Loucy (cell line): Measurements from ENCODE around the gene TTLL5.
"Not testable (repeated sequence)": the region's sequence is repeated elsewhere in the genome, so short reads cannot be mapped to it uniquely, and the experiment has no call there.

Experiments
- H2AFZ ChIP-seq: fragments of 200-600 bp; sonication (generic); 2 replicates; pipeline ENCODE4 v1.6.0; 2016; ENCODE audit warnings: antibody characterized with exemption, mild to moderate bottlenecking, low read length, moderate library complexity
- H3F3A ChIP-seq: fragments of 200-600 bp; 2 replicates; pipeline ENCODE4 v1.6.0; 2016; ENCODE audit warnings: antibody characterized with exemption, low read depth, mild to moderate bottlenecking
- H3K27me3 ChIP-seq: fragments of 200-600 bp; sonication (generic); 2 replicates; pipeline ENCODE4 v1.6.1; 2014; ENCODE audit warnings: low read length, mild to moderate bottlenecking; ENCODE audit not compliant: insufficient read depth, poor library complexity, severe bottlenecking
- H3K36me3 ChIP-seq: fragments of 200-600 bp; sonication (generic); 2 replicates; pipeline ENCODE4 v1.6.1; 2016; ENCODE audit warnings: low read length; ENCODE audit not compliant: insufficient read depth
- H3K4me1 ChIP-seq: fragments of 200-600 bp; sonication (generic); 2 replicates; pipeline ENCODE4 v1.5.1; 2014; ENCODE audit warnings: low read length, mild to moderate bottlenecking; ENCODE audit not compliant: insufficient read depth, poor library complexity, severe bottlenecking
- H3K4me2 ChIP-seq: fragments of 200-600 bp; sonication (generic); 2 replicates; pipeline ENCODE4 v1.6.0; 2014; ENCODE audit warnings: antibody characterized with exemption, low read length, low read depth, mild to moderate bottlenecking; ENCODE audit not compliant: poor library complexity, severe bottlenecking
- H3K4me3 ChIP-seq: fragments of 200-600 bp; sonication (generic); 2 replicates; pipeline ENCODE4 v1.5.1; 2014; ENCODE audit warnings: low read length, mild to moderate bottlenecking, mixed read lengths; ENCODE audit not compliant: poor library complexity, severe bottlenecking
- H3K79me2 ChIP-seq: fragments of 200-600 bp; sonication (generic); 2 replicates; pipeline ENCODE4 v1.6.1; 2014; ENCODE audit warnings: low read length; ENCODE audit not compliant: insufficient read depth
- H3K9ac ChIP-seq: fragments of 200-600 bp; sonication (generic); 2 replicates; pipeline ENCODE4 v1.6.0; 2014; ENCODE audit warnings: mild to moderate bottlenecking, low read depth, low read length, moderate library complexity; ENCODE audit not compliant: poor library complexity, severe bottlenecking
- H3K9me2 ChIP-seq: fragments of 200-600 bp; sonication (generic); replicated peaks from 2 replicates; pipeline ENCODE4 v1.6.1; 2016; ENCODE audit warnings: low read depth, low read length, mixed read lengths
- H3K9me3 ChIP-seq: fragments of 200-600 bp; sonication (generic); 2 replicates; pipeline ENCODE4 v1.6.1; 2014; ENCODE audit warnings: mild to moderate bottlenecking, antibody characterized with exemption, low read length, low read depth; ENCODE audit not compliant: insufficient read depth
- H4K20me1 ChIP-seq: fragments of 200-600 bp; sonication (generic); 2 replicates; pipeline ENCODE4 v1.6.0; 2014; ENCODE audit warnings: antibody characterized with exemption, low read length, mild to moderate bottlenecking; ENCODE audit not compliant: insufficient read depth, poor library complexity, severe bottlenecking
- EZH2phosphoT487 ChIP-seq: fragments of 200-600 bp; IDR thresholded peaks from 2 replicates; pipeline ENCODE4 v1.6.1; 2018; ENCODE audit warnings: antibody characterized with exemption, mild to moderate bottlenecking, moderate library complexity, borderline replicate concordance
- TF ChIP-seq, protein P1 (sequence below): fragments of 200-600 bp; sonication (generic); conservative IDR thresholded peaks from 2 replicates; pipeline ENCODE4 v1.5.1; 2014; ENCODE audit warnings: mild to moderate bottlenecking, antibody characterized with exemption, low read length

Gene TTLL5

DNA sequence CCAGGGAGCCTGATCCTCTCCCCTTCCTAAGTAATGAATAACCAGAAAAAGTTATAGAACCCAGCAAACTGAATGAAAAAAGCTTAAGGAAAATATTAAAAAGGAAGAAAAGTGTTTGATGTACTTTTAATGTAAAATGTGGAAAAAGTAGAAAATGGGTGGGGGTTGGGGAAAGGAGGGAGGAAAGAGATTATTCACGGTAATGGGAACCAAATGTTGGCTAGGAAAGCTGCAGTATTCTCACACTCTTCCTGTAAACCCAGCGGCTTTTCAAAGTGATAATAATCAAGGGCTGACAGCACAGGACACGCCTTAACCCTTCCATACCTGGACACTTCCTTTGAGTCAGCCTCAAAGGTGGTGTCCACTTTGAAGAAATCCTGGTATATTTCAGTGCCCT lies 181.5 kb downstream of the TTLL5 start:
- Histone ChIP-seq H3K9me3 (no peaks in the 10 kb centered on the region), H3K27me3 (no peaks in the 10 kb centered on the region), H3K4me3 (no peak overlapping the region), H3K9ac (no peak overlapping the region), H4K20me1 (no peaks in the 10 kb centered on the region), H3K9me2 (no peaks in the 10 kb centered on the region), H3K36me3 (peaks cover 3% of the 10 kb centered on the region; the same call in 1 of the 2 replicates), H3K4me1 (no peaks in the 10 kb centered on the region), H3K4me2 (no peak overlapping the region), H2AFZ (no peak overlapping the region), H3K79me2 (no peaks in the 10 kb centered on the region), H3F3A (no peaks in the 10 kb centered on the region)
- TF ChIP-seq, protein P1, sequence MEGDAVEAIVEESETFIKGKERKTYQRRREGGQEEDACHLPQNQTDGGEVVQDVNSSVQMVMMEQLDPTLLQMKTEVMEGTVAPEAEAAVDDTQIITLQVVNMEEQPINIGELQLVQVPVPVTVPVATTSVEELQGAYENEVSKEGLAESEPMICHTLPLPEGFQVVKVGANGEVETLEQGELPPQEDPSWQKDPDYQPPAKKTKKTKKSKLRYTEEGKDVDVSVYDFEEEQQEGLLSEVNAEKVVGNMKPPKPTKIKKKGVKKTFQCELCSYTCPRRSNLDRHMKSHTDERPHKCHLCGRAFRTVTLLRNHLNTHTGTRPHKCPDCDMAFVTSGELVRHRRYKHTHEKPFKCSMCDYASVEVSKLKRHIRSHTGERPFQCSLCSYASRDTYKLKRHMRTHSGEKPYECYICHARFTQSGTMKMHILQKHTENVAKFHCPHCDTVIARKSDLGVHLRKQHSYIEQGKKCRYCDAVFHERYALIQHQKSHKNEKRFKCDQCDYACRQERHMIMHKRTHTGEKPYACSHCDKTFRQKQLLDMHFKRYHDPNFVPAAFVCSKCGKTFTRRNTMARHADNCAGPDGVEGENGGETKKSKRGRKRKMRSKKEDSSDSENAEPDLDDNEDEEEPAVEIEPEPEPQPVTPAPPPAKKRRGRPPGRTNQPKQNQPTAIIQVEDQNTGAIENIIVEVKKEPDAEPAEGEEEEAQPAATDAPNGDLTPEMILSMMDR = no peak
- TF ChIP-seq EZH2phosphoT487 = no peak

DNA sequence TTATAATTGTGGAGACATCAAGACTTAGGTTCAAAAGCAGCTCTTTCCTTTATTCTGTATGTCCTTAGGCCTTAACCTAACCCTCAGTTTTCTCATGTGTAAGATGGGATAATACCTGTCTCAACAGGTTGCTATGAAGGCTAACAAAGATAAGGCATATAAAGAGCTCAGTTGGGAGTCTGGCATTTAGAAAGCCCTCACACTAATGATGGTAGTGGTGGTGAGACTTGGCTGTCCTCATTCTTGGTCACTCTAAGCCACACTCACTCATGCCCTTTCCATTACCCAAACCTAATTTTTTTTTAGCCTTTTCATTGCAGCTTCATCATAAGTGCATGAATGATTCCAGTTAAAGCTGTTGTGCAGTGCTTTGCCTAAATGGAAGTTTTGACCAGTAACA lies 183.4 kb downstream of the TTLL5 start:
- no peak overlapping the region for H3K9ac ChIP-seq
- H3K27me3 ChIP-seq = no peaks in the 10 kb centered on the region
- H3K9me3 ChIP-seq = no peaks in the 10 kb centered on the region
- no peaks in the 10 kb centered on the region for H3K4me1 ChIP-seq
- H3F3A ChIP-seq = no peaks in the 10 kb centered on the region
- H3K4me3 ChIP-seq = no peak overlapping the region
- no peaks in the 10 kb centered on the region for H3K36me3 ChIP-seq
- H3K9me2 ChIP-seq = no peaks in the 10 kb centered on the region
- no peak overlapping the region for H2AFZ ChIP-seq
- H4K20me1 ChIP-seq = no peaks in the 10 kb centered on the region
- H3K4me2 ChIP-seq = no peak overlapping the region
- no peak for TF ChIP-seq EZH2phosphoT487
- TF ChIP-seq, protein P1 = no peak
- H3K79me2 ChIP-seq = no peaks in the 10 kb centered on the region

DNA sequence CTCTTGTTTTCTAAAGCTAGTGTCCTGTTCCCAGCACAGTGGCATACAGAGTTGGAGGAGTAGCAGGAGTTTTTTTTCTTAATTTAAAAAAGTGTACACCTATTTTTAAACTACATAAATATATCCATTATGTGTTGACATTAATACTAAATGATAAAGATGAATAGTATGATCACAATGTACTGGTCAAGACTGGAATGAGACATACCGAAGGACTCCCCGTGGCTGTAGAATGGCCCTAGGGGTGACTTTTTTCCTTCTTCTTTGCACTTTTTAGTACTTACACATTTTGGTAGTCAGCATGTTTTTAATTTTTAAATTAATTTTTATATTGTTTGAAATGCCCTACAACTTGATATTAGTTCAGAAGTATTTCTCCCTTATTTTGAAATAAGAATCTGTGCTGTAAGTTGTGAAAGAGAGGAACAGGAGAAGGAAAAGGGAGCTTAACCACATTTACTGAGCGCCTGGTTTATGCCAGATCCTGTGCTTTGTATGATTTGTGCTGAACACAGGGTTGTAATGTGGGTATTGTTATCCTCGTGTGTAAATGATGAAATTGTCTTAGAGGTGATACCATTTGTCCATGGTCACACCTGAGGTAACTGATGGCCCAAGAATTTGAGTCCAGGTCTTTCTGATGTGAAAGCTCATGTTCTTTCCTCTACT lies 184.2 kb downstream of the TTLL5 start:
- H3K79me2 ChIP-seq = no peaks in the 10 kb centered on the region
- H3K9me2 ChIP-seq = no peaks in the 10 kb centered on the region
- TF ChIP-seq EZH2phosphoT487 = no peak
- TF ChIP-seq, protein P1 = no peak
- H3F3A ChIP-seq = no peaks in the 10 kb centered on the region
- H2AFZ ChIP-seq = no peak overlapping the region
- no peaks in the 10 kb centered on the region for H3K36me3 ChIP-seq
- H3K4me2 ChIP-seq = no peak overlapping the region
- H3K9me3 ChIP-seq = no peaks in the 10 kb centered on the region
- H4K20me1 ChIP-seq = no peaks in the 10 kb centered on the region
- H3K9ac ChIP-seq = no peak overlapping the region
- no peak overlapping the region for H3K4me3 ChIP-seq
- H3K27me3 ChIP-seq = no peaks in the 10 kb centered on the region
- no peaks in the 10 kb centered on the region for H3K4me1 ChIP-seq

DNA sequence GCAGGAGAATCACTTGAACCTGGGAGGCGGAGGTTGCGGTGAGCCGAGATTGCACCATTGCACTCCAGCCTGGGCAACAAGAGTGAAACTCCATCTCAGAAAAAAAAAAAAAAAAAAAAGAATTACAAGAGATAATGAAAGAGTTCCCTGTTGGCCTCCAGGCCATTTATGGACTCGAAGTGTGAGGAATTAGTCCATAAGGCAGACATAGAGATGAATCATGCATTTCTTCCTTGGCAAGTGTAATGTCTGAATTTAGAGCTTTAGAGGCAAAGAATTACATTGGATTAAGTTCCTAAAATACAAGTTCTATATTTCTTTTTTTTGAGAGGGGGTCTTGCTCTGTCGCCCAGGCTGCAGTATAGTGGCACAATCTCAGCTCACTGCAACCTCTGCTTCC lies 185.6 kb downstream of the TTLL5 start:
- H3K9me3 ChIP-seq, H4K20me1 ChIP-seq, H3K36me3 ChIP-seq, H2AFZ ChIP-seq, H3K4me1 ChIP-seq, H3K4me3 ChIP-seq, H3K79me2 ChIP-seq, H3K4me2 ChIP-seq, H3F3A ChIP-seq, H3K9ac ChIP-seq, H3K27me3 ChIP-seq, H3K9me2 ChIP-seq: not testable (repeated sequence)
